ENCODE measurements around the gene UGT1A4.

The UGT1A4 gene

DNA sequence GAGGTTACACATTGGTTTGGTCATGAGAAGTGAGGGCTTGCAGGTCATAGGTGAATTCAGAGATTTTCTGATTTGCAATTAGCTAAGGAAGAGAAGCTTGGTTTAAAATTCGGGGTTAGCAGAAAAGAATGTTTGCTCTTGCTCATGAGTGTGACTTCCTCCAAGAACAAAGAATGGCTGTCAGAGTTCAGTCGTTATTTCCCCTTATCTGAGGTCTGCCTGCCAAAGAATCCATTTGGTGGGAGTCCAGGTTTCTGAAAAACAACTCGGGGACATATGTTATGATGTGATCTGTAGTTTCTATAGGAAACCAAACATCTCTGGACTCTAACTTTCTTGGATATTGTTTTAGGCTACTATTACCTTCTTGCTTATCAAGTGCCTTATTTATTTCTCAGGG, 29.0 kb upstream of the UGT1A4 start:
- TF ChIP-seq, protein P1, sequence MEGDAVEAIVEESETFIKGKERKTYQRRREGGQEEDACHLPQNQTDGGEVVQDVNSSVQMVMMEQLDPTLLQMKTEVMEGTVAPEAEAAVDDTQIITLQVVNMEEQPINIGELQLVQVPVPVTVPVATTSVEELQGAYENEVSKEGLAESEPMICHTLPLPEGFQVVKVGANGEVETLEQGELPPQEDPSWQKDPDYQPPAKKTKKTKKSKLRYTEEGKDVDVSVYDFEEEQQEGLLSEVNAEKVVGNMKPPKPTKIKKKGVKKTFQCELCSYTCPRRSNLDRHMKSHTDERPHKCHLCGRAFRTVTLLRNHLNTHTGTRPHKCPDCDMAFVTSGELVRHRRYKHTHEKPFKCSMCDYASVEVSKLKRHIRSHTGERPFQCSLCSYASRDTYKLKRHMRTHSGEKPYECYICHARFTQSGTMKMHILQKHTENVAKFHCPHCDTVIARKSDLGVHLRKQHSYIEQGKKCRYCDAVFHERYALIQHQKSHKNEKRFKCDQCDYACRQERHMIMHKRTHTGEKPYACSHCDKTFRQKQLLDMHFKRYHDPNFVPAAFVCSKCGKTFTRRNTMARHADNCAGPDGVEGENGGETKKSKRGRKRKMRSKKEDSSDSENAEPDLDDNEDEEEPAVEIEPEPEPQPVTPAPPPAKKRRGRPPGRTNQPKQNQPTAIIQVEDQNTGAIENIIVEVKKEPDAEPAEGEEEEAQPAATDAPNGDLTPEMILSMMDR (conservative IDR thresholded peaks at IDR 0.05), result no peak
- no peak overlapping the region for H3K27ac ChIP-seq

DNA sequence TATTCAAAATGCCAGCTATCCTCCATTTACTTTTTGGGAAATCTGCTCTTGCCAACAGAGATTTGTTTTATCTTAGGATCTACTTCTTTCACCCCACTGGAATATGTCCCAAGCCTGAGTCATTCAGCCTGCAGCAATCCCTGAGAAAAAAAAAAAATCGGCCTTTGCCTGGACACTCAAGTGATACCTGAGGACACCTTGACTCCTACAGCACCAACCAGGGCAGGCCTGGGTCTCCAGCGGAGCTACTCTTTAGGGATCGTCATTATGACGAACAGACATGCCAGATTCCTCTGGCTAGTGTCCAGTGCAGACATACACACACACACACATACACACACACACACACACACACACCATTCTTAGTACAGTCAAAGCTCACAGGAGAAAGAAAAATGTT, 28.1 kb upstream of the UGT1A4 start:
- TF ChIP-seq, protein P1 (conservative IDR thresholded peaks at IDR 0.05), result no peak
- no peak overlapping the region for H3K27ac ChIP-seq

DNA sequence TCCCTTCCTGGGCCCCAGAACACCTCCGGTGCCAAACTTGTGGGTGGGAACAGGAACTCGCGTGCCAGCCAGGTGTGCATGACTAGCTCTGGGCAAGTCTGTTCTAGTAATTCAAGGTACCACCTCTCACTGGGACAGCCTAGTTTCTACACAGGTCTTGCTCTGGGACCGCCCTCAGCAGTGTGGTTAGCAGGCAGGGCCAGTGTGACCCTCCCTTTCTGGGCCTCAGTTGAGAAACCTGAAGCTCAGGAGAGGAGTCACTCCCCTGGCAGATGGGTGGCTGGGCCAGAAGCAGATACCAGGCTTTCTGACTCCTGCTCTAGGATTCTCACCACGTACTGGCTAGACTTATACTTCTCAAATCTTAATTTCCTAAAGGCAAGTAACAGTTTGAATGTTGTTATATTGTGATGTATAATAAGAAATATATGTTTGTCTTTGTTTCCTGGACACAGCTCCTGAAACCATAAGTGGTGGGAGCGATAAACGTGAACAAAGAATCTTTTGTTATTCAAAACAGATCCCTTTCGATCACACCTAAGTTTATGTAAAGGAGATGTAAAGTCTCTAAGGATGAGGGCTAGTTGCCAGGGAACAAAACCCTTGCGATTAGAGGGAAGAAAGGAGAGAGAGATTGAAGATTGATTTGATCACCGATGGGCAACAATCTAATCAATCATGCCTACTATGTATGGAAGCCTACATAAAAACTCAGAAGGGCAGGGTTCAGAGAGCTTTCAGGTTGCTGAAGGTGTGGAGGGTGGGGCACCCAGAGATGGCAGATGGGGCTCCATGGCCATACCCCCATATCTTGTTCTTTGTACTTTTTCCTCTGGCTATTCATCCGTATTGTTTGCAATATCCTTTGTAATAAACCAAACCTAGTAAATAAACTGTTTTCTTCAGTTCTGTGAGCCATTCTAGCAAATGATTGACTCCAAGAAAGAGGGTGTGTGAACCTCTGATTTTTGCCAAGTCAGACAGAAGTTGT, 26.8 kb upstream of the UGT1A4 start:
- TF ChIP-seq, protein P1 (conservative IDR thresholded peaks at IDR 0.05), result no peak
- no peak overlapping the region for H3K27ac ChIP-seq

DNA sequence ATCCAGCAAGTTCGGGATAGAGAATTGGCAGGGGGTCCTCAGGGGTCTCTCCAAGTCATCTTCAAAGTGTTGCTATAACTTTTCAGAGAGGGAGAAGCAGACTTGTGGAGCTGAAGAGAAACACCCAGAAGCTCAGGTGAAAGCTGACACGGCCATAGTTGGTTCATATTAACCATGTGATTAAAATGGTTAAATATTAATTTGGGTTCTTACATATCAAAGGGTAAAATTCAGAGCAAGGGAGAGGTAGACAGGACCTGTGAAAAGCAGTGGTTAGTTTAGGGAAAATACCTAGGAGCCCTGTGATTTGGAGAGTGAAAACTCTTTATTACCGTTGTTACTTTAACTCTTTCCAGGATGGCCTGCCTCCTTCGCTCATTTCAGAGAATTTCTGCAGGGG, 25.9 kb upstream of the UGT1A4 start, which contains the start of gene UGT1A6:
Gene UGT1A6, plus strand, starts transcription at position 243 of the 400 bp plus-strand sequence. Its CDS starts 115 bp downstream, at position 358.
- TF ChIP-seq, protein P1 (conservative IDR thresholded peaks at IDR 0.05), result no peak
- no peak within 1 kb of the TSS for H3K27ac ChIP-seq

DNA sequence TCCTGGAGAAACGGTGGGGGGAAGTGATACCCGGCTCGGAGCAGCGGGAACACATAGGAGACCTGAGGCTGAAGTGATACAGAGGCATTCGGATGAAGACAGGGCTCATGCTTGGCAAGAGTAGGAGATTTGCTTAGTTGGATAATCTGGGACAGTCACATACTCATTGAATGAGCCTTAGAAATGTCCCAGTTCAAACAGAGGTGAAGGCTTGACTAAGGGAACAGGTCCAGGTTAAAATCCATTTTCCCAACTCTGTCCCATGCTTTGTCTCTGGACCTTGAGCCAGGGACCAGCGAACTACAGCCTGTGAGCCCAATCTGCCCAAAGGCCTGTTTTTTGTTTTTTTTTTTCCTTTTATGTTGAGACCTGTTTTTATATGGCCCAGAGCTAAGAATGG, 24.6 kb upstream of the UGT1A4 start:
- TF ChIP-seq, protein P1 (conservative IDR thresholded peaks at IDR 0.05), result no peak
- H3K27ac ChIP-seq, result no peak overlapping the region

DNA sequence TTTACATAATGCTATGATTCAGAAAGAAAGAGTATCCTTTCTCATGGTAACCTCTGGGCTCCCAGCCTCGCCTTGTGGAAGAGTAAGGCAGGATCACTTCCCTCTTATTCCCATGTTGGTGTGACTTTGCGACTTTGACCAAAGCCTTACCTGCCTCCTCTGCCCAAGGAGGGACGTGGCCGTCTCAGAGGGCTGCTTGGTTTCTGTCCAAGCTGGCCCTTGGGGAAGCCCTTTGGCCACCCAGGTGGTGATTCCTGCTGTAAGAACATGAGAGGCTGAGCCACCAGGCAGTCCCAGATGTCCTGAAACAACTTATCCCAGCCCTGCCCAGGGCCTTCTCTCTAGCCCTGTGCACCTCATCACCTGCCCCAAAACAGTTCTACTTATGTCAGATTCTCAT, 19.8 kb upstream of the UGT1A4 start:
- TF ChIP-seq, protein P1 (conservative IDR thresholded peaks at IDR 0.05), result no peak
- H3K27ac ChIP-seq, result peak overlapping the region; percentile 92

DNA sequence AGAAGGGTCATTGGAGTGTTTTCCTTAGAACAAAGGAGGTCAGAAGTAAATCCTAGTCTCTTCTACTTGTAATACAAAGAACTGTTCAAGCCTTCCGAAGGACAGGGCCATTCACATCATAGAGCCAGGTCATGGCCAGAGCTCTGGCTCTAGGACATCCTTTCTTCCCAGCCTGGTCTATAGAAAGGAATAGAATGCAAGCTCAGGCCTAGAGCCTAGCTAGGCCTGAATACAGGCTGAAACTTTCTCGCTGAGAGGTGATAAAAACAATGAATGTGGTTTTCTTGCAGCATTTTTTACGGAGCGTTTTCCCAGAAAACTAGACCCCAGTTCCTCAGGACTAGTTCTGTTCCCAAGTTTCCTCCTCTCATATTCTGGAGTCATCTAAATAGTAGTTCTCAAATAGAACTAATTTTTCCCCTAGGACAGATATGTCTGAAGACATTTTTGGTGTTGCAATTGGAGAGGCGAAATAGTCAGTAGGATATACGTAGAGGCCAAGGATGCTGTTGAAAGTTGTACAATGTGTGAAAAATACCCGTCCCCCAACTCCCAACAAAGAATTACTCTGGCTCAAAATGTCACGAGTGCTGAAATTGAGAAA, 19.0 kb upstream of the UGT1A4 start:
- peak overlapping the region; percentile 92 for H3K27ac ChIP-seq
- TF ChIP-seq, protein P1 (conservative IDR thresholded peaks at IDR 0.05), result no peak

All from VCaP (cell line).